Neural progenitor cell (in vitro differentiated cells): Measurements from ENCODE around the gene DPAGT1.

Experiments used
- EZH2 ChIP-seq: fragments of 200-600 bp; sonication (generic); IDR thresholded peaks from 2 replicates; pipeline ENCODE4 v1.6.1; 2017; ENCODE audit warnings: antibody characterized with exemption, mild to moderate bottlenecking, moderate library complexity
- EZH2phosphoT487 ChIP-seq: fragments of 200-600 bp; sonication (generic); IDR thresholded peaks from 2 replicates; pipeline ENCODE4 v1.6.1; 2017; ENCODE audit warnings: antibody characterized with exemption
- TF ChIP-seq, protein P1 (sequence below): fragments of 200-600 bp; sonication (generic); IDR thresholded peaks from 2 replicates; pipeline ENCODE4 v1.5.1; 2017; ENCODE audit warnings: antibody characterized with exemption, mild to moderate bottlenecking

DNA sequence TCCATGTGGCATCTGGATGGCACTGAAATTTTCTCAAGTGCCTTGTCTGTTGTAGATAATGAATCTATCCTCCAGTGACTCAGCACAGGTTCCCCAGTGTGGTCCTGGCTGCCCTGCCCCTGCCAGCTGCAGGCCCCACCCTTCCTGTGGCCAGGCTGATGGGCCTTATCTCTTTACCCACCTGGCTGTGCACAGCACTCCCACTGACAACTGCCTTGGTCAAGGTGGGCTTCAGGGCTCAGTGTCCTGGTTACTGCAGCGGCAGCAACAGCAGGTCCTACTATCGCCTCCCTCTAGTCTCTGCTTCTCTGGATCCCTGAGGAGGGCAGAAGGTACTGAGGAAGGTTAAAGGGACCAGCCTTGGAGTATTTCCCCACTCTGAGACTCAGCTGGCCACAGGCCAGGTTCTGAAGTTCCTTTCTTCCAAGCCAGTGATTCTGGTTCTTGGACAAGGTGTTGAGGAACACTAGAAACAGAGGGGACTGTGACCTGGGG lies 13.9 kb downstream of the DPAGT1 start:
- TF ChIP-seq, protein P1, sequence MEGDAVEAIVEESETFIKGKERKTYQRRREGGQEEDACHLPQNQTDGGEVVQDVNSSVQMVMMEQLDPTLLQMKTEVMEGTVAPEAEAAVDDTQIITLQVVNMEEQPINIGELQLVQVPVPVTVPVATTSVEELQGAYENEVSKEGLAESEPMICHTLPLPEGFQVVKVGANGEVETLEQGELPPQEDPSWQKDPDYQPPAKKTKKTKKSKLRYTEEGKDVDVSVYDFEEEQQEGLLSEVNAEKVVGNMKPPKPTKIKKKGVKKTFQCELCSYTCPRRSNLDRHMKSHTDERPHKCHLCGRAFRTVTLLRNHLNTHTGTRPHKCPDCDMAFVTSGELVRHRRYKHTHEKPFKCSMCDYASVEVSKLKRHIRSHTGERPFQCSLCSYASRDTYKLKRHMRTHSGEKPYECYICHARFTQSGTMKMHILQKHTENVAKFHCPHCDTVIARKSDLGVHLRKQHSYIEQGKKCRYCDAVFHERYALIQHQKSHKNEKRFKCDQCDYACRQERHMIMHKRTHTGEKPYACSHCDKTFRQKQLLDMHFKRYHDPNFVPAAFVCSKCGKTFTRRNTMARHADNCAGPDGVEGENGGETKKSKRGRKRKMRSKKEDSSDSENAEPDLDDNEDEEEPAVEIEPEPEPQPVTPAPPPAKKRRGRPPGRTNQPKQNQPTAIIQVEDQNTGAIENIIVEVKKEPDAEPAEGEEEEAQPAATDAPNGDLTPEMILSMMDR, result no peak
- no peak for TF ChIP-seq EZH2phosphoT487
- TF ChIP-seq EZH2, result no peak
